Stromal cell of bone marrow (primary cell): ENCODE results near the gene DNAJB8.

Experiments
- DNase-seq: peaks from one replicate; pipeline ENCODE4 v3.0.0-alpha.2; 2012; ENCODE audit warnings: low read depth

DNAJB8 gene

GRCh38 chr3:128466840-128467541 lies at the start of gene DNAJB8:
Gene DNAJB8 (minus strand): TSS chr3:128466890. CDS start chr3:128463245, 3,645 bp downstream.
- no peak for DNase-seq

GRCh38 chr3:128515967-128516366 lies 49.3 kb upstream of the DNAJB8 start:
- no peak for DNase-seq

- no peak for DNase-seq
Measured at GRCh38 chr3:128508852-128509251, 42.2 kb upstream of the DNAJB8 start.

GRCh38 chr3:128506754-128507153 lies 40.1 kb upstream of the DNAJB8 start:
- DNase-seq, result no peak

- DNase-seq, result no peak
Measured at GRCh38 chr3:128505771-128506170, 39.1 kb upstream of the DNAJB8 start.

- DNase-seq, result no peak
Measured at GRCh38 chr3:128504963-128505730, 38.5 kb upstream of the DNAJB8 start.

GRCh38 chr3:128504533-128504915 lies 37.8 kb upstream of the DNAJB8 start:
- DNase-seq, result no peak

GRCh38 chr3:128503751-128504532 lies 37.3 kb upstream of the DNAJB8 start:
- DNase-seq, result no peak

- DNase-seq, result no peak
Measured at GRCh38 chr3:128503164-128503651, 36.5 kb upstream of the DNAJB8 start.

- DNase-seq, result no peak
Measured at GRCh38 chr3:128502712-128503111, 36.0 kb upstream of the DNAJB8 start.

- DNase-seq, result no peak
Measured at GRCh38 chr3:128501431-128501830, 34.7 kb upstream of the DNAJB8 start.

- DNase-seq, result no peak
Measured at GRCh38 chr3:128500556-128500955, 33.9 kb upstream of the DNAJB8 start.

GRCh38 chr3:128499724-128500275 lies 33.1 kb upstream of the DNAJB8 start:
- DNase-seq, result no peak

- DNase-seq, result no peak
Measured at GRCh38 chr3:128498901-128499530, 32.3 kb upstream of the DNAJB8 start.

GRCh38 chr3:128498127-128498626 lies 31.5 kb upstream of the DNAJB8 start:
- no peak for DNase-seq

GRCh38 chr3:128497305-128498126 lies 30.8 kb upstream of the DNAJB8 start:
- DNase-seq, result no peak

- DNase-seq, result no peak
Measured at GRCh38 chr3:128496602-128497304, 30.1 kb upstream of the DNAJB8 start.

GRCh38 chr3:128496019-128496601 lies 29.4 kb upstream of the DNAJB8 start:
- no peak for DNase-seq

- DNase-seq, result no peak
Measured at GRCh38 chr3:128495435-128495970, 28.8 kb upstream of the DNAJB8 start.

GRCh38 chr3:128494367-128494650 lies 27.6 kb upstream of the DNAJB8 start:
- DNase-seq, result no peak
